HAP-1 (cell line): ENCODE results near the gene RAPSN.
A peak's percentile ranks its signal among the peaks of the same experiment; 100 is the strongest.

Experiments
- DNase-seq, 2 experiments: peaks; one replicate each; pipeline ENCODE4 v3.0.0-alpha.2; 2016 to 2020; ENCODE audit warnings: low spot score in 2 of 2
- H3K27me3 ChIP-seq: fragments of 250-450 bp; sonication (Bioruptor Pico); 2 replicates; pipeline ENCODE4 v1.5.1; 2020; ENCODE audit warnings: low read depth, mild to moderate bottlenecking, moderate library complexity
- H3K36me3 ChIP-seq: fragments of 250-450 bp; sonication (Bioruptor Pico); replicated peaks from 2 replicates; pipeline ENCODE4 v1.5.1; 2020; ENCODE audit warnings: mild to moderate bottlenecking
- H3K4me1 ChIP-seq: fragments of 250-450 bp; sonication (Bioruptor Pico); 2 replicates; pipeline ENCODE4 v1.5.1; 2020; ENCODE audit warnings: mild to moderate bottlenecking
- H3K4me3 ChIP-seq: fragments of 250-450 bp; sonication (Bioruptor Pico); 2 replicates; pipeline ENCODE4 v1.5.1; 2020; ENCODE audit warnings: mild to moderate bottlenecking, moderate library complexity
- H3K9me3 ChIP-seq: fragments of 250-450 bp; sonication (Bioruptor Pico); 2 replicates; pipeline ENCODE4 v1.5.1; 2020; ENCODE audit warnings: mild to moderate bottlenecking, moderate library complexity
- in situ Hi-C: fragments of 300-500 bp; cut with MboI; formaldehyde crosslinking; loops from 3 replicates; pipeline ENCODE4 v1.14.3; 2020; ENCODE audit warnings: low sequenced_read_pairs, inconsistent platforms, mixed read lengths

RAPSN gene

DNA sequence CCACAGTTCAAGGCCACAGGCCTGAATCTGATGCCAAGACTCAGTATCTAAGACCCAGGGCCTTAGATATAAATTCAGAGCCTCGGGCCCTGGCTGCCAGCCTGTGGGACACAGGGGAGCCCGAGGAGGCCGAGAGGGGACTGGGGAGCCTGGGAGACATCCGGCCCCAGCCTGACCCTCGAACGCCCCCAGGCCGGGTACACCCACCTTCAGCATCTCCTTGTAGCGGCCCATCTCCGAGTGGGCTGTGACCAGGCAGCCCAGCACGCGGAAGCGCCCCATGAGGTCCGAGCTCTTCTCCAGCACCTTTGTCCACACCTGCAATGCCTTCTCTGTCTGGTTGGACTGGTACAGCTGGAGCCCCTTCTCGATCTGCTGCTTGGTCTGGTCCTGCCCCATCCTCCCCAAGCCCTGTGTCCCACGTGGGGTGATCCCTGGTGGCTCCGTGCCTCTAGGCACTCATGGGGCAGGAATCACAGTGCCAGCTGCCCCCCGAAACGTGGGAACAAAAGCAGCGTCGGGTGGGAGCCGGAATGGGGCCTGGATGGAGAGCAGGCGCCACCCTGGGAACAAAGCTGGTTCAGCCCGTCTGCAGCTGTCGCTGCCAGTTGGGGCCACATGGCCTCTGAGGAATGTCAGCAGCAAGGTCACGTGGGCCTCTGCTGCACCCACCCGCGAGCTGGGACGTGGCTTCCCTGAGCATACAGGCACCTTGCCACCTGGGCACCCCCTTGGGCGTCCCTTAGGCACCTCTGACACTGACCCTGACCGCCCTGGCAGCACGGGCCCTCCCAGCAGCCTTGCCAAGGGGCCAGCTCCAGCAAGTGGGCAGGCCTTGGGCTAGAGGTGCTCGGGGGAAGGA is at the start of gene RAPSN:
Gene RAPSN, minus strand, starts transcription at position 571 of the 862 bp plus-strand sequence. Its CDS starts 172 bp downstream, at position 399.
- DNase-seq, result no peak

DNA sequence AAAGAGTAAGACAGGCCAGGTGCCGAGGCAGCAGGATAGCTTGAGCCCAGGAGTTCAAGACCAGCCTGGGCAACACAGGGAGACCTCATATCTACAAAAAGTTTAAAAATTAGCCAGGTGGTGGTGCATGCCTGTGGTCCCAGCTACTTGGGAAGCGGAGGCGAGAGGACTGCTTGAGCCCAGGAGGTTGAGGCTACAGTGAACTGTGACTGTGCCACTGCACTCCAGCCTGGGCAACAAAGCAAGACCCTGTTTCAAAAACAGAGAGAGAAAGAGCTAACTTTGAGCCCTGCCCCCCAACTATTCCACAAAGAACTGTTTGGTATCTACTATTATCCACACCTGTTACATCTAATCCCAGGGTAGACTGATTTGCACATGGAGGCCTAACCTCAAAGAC is 49.2 kb upstream of the RAPSN start:
- in situ Hi-C loops, result no loop called here
- Histone ChIP-seq H3K4me1 (peaks cover 41% of the 10 kb centered on the region), H3K27me3 (no peaks in the 10 kb centered on the region), H3K36me3 (peaks cover 9% of the 10 kb centered on the region), H3K4me3 (no peak overlapping the region), H3K9me3 (no peaks in the 10 kb centered on the region)
- no peak for DNase-seq

More for the DNA sequence above, at the start of gene RAPSN:
- H3K4me3 ChIP-seq, result no peak within 1 kb of the TSS
- in situ Hi-C loops, result no loop called here
- H3K27me3 ChIP-seq, result no peaks in the 10 kb centered on the region
- no peaks in the 10 kb centered on the region for H3K36me3 ChIP-seq
- no peaks in the 10 kb centered on the region for H3K4me1 ChIP-seq
- H3K9me3 ChIP-seq, result no peaks in the 10 kb centered on the region

- no peak for DNase-seq
- H3K4me1 ChIP-seq, result peaks cover 41% of the 10 kb centered on the region
- H3K9me3 ChIP-seq, result no peaks in the 10 kb centered on the region
- H3K27me3 ChIP-seq, result no peaks in the 10 kb centered on the region
- in situ Hi-C loops, result no loop called here
- H3K4me3 ChIP-seq, result no peak overlapping the region
- peaks cover 9% of the 10 kb centered on the region for H3K36me3 ChIP-seq
Observed at GRCh38 chr11:47496808-47497207, 47.9 kb upstream of the RAPSN start.

- H3K27me3 ChIP-seq, result no peaks in the 10 kb centered on the region
- H3K36me3 ChIP-seq, result peaks cover 6% of the 10 kb centered on the region
- peak in 1 of 2 experiments; percentile 40 for DNase-seq
- in situ Hi-C loops, result no loop called here
- H3K9me3 ChIP-seq, result no peaks in the 10 kb centered on the region
- no peak overlapping the region for H3K4me3 ChIP-seq
- H3K4me1 ChIP-seq, result peaks cover 41% of the 10 kb centered on the region
Observed at GRCh38 chr11:47495856-47496217, 46.9 kb upstream of the RAPSN start.

DNA sequence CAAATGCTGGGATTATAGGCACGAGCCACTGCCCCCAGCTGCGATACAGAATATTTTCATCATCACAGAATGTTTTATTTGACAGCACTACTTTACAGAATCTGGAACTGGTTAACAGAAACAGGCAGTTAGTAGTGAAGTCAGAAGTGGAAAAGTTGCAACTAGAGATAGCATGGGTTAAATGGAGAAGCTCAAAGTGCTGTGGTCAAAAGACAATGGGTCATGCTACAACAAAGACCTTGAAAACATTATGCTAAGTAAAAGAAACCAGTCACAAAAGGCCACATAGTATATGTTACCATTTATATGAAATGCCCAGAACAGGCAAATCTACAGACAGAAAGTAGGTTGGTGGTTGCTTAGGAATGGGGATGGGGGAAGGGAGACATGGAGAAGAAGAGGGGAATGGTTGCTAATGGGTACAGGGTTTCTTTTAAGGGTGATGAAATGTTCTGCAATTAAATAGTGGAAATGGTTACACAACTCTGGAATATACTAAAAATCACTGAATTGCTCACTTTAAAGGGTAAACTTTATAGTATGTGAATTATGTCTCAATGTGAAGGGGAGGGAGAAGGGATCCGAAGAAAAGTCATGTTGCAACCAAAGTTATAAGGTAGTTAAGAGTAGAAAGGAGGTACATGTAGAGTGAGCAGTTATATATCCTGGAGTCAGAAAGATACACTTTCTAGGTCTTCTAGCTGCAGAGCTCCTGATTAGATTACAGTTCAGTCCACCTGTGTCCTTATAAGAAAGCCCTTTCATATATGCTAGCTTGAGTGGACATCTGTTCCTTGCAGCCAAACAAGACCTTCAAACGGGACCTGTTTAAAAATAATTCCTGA is 46.3 kb upstream of the RAPSN start:
- peaks cover 4% of the 10 kb centered on the region; the same call in 1 of the 2 replicates for H3K36me3 ChIP-seq
- in situ Hi-C loops, result no loop called here
- no peaks in the 10 kb centered on the region for H3K9me3 ChIP-seq
- H3K27me3 ChIP-seq, result no peaks in the 10 kb centered on the region
- DNase-seq, result peak; percentile 37 to 76
- H3K4me1 ChIP-seq, result peaks cover 36% of the 10 kb centered on the region
- H3K4me3 ChIP-seq, result no peak overlapping the region

GRCh38 chr11:47489395-47489755 is 40.4 kb upstream of the RAPSN start:
- H3K4me3 ChIP-seq, result no peak overlapping the region
- DNase-seq, result no peak
- peaks cover 7% of the 10 kb centered on the region; the same call in 1 of the 2 replicates for H3K4me1 ChIP-seq
- no peaks in the 10 kb centered on the region for H3K27me3 ChIP-seq
- H3K9me3 ChIP-seq, result no peaks in the 10 kb centered on the region
- peaks cover 40% of the 10 kb centered on the region for H3K36me3 ChIP-seq
- in situ Hi-C loops, result no loop called here

GRCh38 chr11:47488674-47489394 is 39.9 kb upstream of the RAPSN start:
- Histone ChIP-seq H3K27me3 (no peaks in the 10 kb centered on the region), H3K36me3 (peaks cover 46% of the 10 kb centered on the region), H3K4me1 (peaks cover 4% of the 10 kb centered on the region; the same call in 1 of the 2 replicates), H3K9me3 (no peaks in the 10 kb centered on the region), H3K4me3 (no peak overlapping the region)
- in situ Hi-C loops, result no loop called here
- no peak for DNase-seq

GRCh38 chr11:47488111-47488510 is 39.2 kb upstream of the RAPSN start:
- no peak for DNase-seq
- in situ Hi-C loops, result no loop called here
- Histone ChIP-seq H3K27me3 (no peaks in the 10 kb centered on the region), H3K4me1 (peaks cover 4% of the 10 kb centered on the region; the same call in 1 of the 2 replicates), H3K36me3 (peaks cover 53% of the 10 kb centered on the region), H3K9me3 (no peaks in the 10 kb centered on the region), H3K4me3 (no peak overlapping the region)

GRCh38 chr11:47487421-47487820 is 38.5 kb upstream of the RAPSN start:
- Histone ChIP-seq H3K36me3 (peaks cover 60% of the 10 kb centered on the region), H3K4me3 (no peak overlapping the region), H3K4me1 (peaks cover 4% of the 10 kb centered on the region; the same call in 1 of the 2 replicates), H3K27me3 (no peaks in the 10 kb centered on the region), H3K9me3 (no peaks in the 10 kb centered on the region)
- in situ Hi-C loops, result no loop called here
- DNase-seq, result no peak

- no peaks in the 10 kb centered on the region for H3K9me3 ChIP-seq
- DNase-seq, result no peak
- H3K36me3 ChIP-seq, result peaks cover 79% of the 10 kb centered on the region
- no peak overlapping the region for H3K4me3 ChIP-seq
- no peaks in the 10 kb centered on the region for H3K27me3 ChIP-seq
- H3K4me1 ChIP-seq, result peaks cover 4% of the 10 kb centered on the region; the same call in 1 of the 2 replicates
- in situ Hi-C loops, result no loop called here
Observed at GRCh38 chr11:47485107-47485506, 36.2 kb upstream of the RAPSN start.

- no peaks in the 10 kb centered on the region for H3K27me3 ChIP-seq
- no peak for DNase-seq
- H3K4me1 ChIP-seq, result no peaks in the 10 kb centered on the region
- H3K9me3 ChIP-seq, result no peaks in the 10 kb centered on the region
- in situ Hi-C loops, result no loop called here
- H3K4me3 ChIP-seq, result no peak overlapping the region
- peaks cover 88% of the 10 kb centered on the region for H3K36me3 ChIP-seq
Observed at GRCh38 chr11:47483457-47483856, 34.5 kb upstream of the RAPSN start.

- in situ Hi-C loops, result no loop called here
- Histone ChIP-seq H3K4me3 (no peak overlapping the region), H3K9me3 (no peaks in the 10 kb centered on the region), H3K36me3 (peaks cover 91% of the 10 kb centered on the region), H3K4me1 (no peaks in the 10 kb centered on the region), H3K27me3 (no peaks in the 10 kb centered on the region)
- DNase-seq, result no peak
Observed at GRCh38 chr11:47480762-47481161, 31.8 kb upstream of the RAPSN start.

DNA sequence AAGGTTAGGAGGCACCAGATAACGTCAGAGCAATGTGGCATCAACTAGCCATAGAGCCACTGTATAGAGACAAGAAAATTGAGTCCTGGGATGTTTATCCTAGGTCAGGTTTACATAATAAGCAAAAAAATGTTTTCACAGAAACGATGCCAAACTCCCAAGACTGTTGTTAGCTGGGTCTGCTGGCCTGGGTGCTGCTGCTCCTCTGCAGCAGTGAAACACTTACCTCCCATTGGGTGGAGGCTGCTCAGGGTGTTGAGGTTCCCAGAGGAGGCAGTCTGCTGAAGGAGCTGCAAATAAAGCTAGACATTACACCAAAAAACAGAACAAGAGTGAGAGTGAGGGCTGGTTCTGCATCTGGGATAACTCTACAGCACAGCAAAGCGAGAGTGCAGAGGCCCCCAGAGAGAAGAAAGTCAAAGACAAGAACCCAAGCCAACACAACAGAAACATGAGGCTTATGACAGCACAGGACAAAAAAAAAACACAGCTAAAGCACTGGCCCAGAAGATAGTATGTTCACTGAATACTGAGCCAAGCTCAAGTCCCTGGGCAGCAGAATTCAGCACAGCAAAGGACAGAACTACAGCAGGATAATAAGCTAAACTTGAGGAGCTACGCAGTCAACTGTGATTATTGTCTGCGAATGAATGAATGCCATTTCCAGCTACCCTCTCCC is 29.9 kb upstream of the RAPSN start:
- no peak for DNase-seq
- no peak overlapping the region for H3K4me3 ChIP-seq
- H3K36me3 ChIP-seq, result peaks cover 90% of the 10 kb centered on the region
- H3K27me3 ChIP-seq, result no peaks in the 10 kb centered on the region
- no peaks in the 10 kb centered on the region for H3K9me3 ChIP-seq
- H3K4me1 ChIP-seq, result no peaks in the 10 kb centered on the region
- in situ Hi-C loops, result no loop called here
